K562 (cell line): ENCODE measurements around the gene ARHGAP12. TPM values are rescaled to one million over a fixed set of nuclear protein-coding genes. Genes with fewer than 3 reads are reported as not detected.

Experiments used
- ATF1 ChIP-seq, 2 experiments: fragments of 450-650 bp in 1 of 2; IDR thresholded peaks; 2 replicates each; pipeline ENCODE4 v1.6.1; 2016; ENCODE audit warnings: missing compliant biosample characterization in 1 of 2, missing genetic modification characterization in 1 of 2
- ATF6 ChIP-seq: sonication (generic); formaldehyde crosslinking; IDR thresholded peaks from 2 replicates; pipeline ENCODE4 v1.4.0; 2020; ENCODE audit warnings: mild to moderate bottlenecking, missing genetic modification reagents
- CEBPG ChIP-seq, 3 experiments: fragments of 200-800 bp in 1 of 3; sonication (Bioruptor generic) in 1 of 3; sonication (generic) in 1 of 3; formaldehyde crosslinking in 1 of 3; IDR thresholded peaks in 2 of 3; conservative IDR thresholded peaks in 1 of 3; 2 replicates each; pipeline versions ENCODE4 v1.6.1 to v1.8.0; 2016 to 2022; ENCODE audit warnings: missing compliant biosample characterization in 2 of 3, missing genetic modification characterization in 2 of 3, mild to moderate bottlenecking in 1 of 3, missing genetic modification reagents in 1 of 3
- CGGBP1 ChIP-seq: fragments of 250-450 bp; sonication (Bioruptor Pico); IDR thresholded peaks from 2 replicates; pipeline ENCODE4 v1.9.0; 2021; ENCODE audit warnings: mild to moderate bottlenecking
- E2F8 ChIP-seq: fragments of 450-650 bp; IDR thresholded peaks from 2 replicates; pipeline ENCODE4 v1.7.1; 2018; ENCODE audit warnings: mild to moderate bottlenecking, low read depth; ENCODE audit not compliant: partially characterized antibody
- KHSRP ChIP-seq: fragments of 450-650 bp; IDR thresholded peaks from 2 replicates; pipeline ENCODE4 v1.6.1; 2017
- POLR2B ChIP-seq: fragments of 450-650 bp; IDR thresholded peaks from 2 replicates; pipeline ENCODE4 v1.6.1; 2018; ENCODE audit warnings: low read depth; ENCODE audit not compliant: partially characterized antibody
- SRSF3 ChIP-seq: fragments of 200-400 bp; formaldehyde crosslinking; IDR thresholded peaks from 2 replicates; pipeline ENCODE4 v1.6.1; 2016; ENCODE audit warnings: mild to moderate bottlenecking, low read length, moderate library complexity; ENCODE audit not compliant: insufficient read depth
- ZNF639 ChIP-seq, 2 experiments: fragments of 200-800 bp in 1 of 2; sonication (Bioruptor generic) in 1 of 2; sonication (generic) in 1 of 2; formaldehyde crosslinking in 1 of 2; IDR thresholded peaks in 1 of 2; conservative IDR thresholded peaks in 1 of 2; 2 replicates each; pipeline versions ENCODE4 v1.5.0 to v1.6.1; 2016 to 2020; ENCODE audit warnings: missing compliant biosample characterization in 1 of 2, missing genetic modification characterization in 1 of 2, missing genetic modification reagents in 1 of 2
- ZNF717 ChIP-seq: fragments of 250-450 bp; sonication (Bioruptor Pico); IDR thresholded peaks from 2 replicates; pipeline ENCODE4 v1.5.0; 2021
- ZNF79 ChIP-seq: fragments of 250-450 bp; sonication (Bioruptor Pico); IDR thresholded peaks from 2 replicates; pipeline ENCODE4 v1.4.0; 2020; ENCODE audit warnings: low read depth, mild to moderate bottlenecking, moderate library complexity
- polyA plus RNA-seq, 8 experiments: library from polyadenylated mRNA; depleted of rRNA in 4 of 8; stranded (reverse) in 5 of 8; unstranded in 3 of 8; fragments of >200 nt; fragmentation: Nextera tagmentation in 2 of 8; fragmentation: Illumina TruSeq in 1 of 8; extraction: Ambion mirVana in 2 of 8; extraction: Trizol in 1 of 8; gene quantifications; 2 replicates each; pipeline versions ENCODE4 v1.2.1 to v1.2.3, GENCODE V29; 2011 to 2014; ENCODE audit warnings: inconsistent platforms in 1 of 8, missing spikeins in 1 of 8
- total RNA-seq, 7 experiments: library from RNA; depleted of rRNA in 6 of 7; stranded (reverse); fragments of >200 nt in 6 of 7; fragmentation: Illumina TruSeq in 2 of 7; extraction: Trizol in 2 of 7; gene quantifications; 2 replicates each; pipeline versions ENCODE4 v1.2.1 to v1.2.3, GENCODE V29; 2011 to 2021; ENCODE audit warnings: low replicate concordance in 1 of 7

Gene ARHGAP12
- total and polyA plus RNA-seq, 9 of the 15 experiments (the other 6 are each of a cell fraction or from before 2014, with no cell fraction given): 4.4 to 18.7 (median 10.1) TPM

DNA sequence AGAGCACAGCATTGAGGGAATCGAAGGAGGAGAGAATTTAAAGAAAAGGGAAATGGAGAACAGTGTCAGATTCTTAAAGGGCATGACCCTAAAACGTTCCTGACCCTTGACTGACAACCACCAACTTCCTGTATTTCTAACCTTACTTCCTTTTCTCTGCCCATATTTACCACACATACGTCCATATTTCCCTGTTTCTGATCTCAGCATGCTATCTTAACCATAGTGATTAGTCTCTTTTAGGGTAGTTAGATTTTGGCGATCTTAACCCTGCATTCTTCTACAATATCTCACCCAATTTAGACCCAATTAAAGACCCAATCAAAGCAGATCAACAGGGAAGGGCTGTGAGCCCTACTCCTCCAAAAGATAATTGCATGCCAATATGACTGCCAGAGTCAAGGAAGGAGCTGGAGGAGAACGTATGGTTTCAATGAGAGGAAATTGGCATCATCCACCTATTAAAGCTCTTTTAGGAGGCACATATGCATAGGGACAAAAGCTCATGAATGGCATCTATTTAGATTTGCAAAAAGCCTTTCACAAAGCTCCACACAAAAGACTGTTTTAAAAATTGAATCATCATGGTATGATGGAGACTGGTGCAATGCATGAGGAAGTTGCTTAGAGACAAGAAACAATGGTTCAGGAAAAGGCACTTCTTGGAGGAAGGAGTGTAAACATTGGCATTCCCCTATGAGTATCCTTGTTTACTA lies 49.0 kb upstream of the ARHGAP12 start (continued):
- TF ChIP-seq CEBPG (CRISPR knock-in tag; IDR thresholded peaks at IDR 0.05) (peak; percentile 77), CEBPG (tag; conservative IDR thresholded peaks at IDR 0.05 in 1 of 2, IDR thresholded peaks at IDR 0.05 in 1 of 2) (peak in 1 of 2 experiments; percentile 63; a peak in 2 of 4 replicates), ATF6 (CRISPR knock-in tag) (no peak), SRSF3 (no peak), ZNF639 (CRISPR knock-in tag; conservative IDR thresholded peaks at IDR 0.05 in 1 of 2, IDR thresholded peaks at IDR 0.05 in 1 of 2) (0 out of 4 replicates have a peak, but pooled peaks of 1 of the 2 experiments have one; percentile 33), E2F8 (no peak), ATF1 (CRISPR knock-in tag; IDR thresholded peaks at IDR 0.05) (no peak), ATF1 (tag; IDR thresholded peaks at IDR 0.05) (no peak), KHSRP (no peak), POLR2B (no peak), ZNF717 (CRISPR knock-in tag) (no peak), CGGBP1 (CRISPR knock-in tag) (no peak), ZNF79 (no peak)
